SK-N-SH (cell line): ENCODE measurements around the gene ENSA. TPM values are rescaled to one million over a fixed set of nuclear protein-coding genes. Genes with fewer than 3 reads are reported as not detected.
"Not testable (repeated sequence)": the region's sequence is repeated elsewhere in the genome, so short reads cannot be mapped to it uniquely, and the experiment has no call there.

ENCODE experiments used
- CTCF ChIA-PET: fragments of 300-600, 350-600 bp; formaldehyde crosslinking; extraction: SDS; loops from one replicate; lab custom pipeline; 2021; lab: Yijun Ruan, JAX
- POLR2A ChIA-PET: fragments of 350-600 bp; sonication (Branson Sonifier 250); formaldehyde crosslinking; extraction: SDS; loops from one replicate; lab custom pipeline; 2020; ENCODE audit warnings: antibody characterized with exemption, inconsistent platforms; lab: Yijun Ruan, JAX
- DNase-seq: peaks from one replicate; pipeline ENCODE4 v3.0.0; 2012
- H2AFZ ChIP-seq: fragments of 200-600 bp; sonication (generic); 2 replicates; pipeline ENCODE4 v1.8.1; 2016; ENCODE audit warnings: antibody characterized with exemption, mild to moderate bottlenecking, low read depth
- H3F3A ChIP-seq: fragments of 200-600 bp; sonication (generic); replicated peaks from 2 replicates; pipeline ENCODE3; 2016; ENCODE audit warnings: antibody characterized with exemption, mild to moderate bottlenecking; ENCODE audit not compliant: insufficient read depth
- H3K27ac ChIP-seq, 2 experiments: fragments of 200-500 bp in 1 of 2; fragments of 200-600 bp in 1 of 2; sonication (Bioruptor generic) in 1 of 2; sonication (generic), shearing (Covaris generic) in 1 of 2; 2 replicates each; pipeline versions ENCODE4 v1.5.1 to v1.6.1; 2014 to 2016; ENCODE audit warnings: low read depth in 2 of 2, inconsistent platforms in 1 of 2, low read length in 1 of 2, mild to moderate bottlenecking in 1 of 2, mixed read lengths in 1 of 2
- H3K27me3 ChIP-seq: fragments of 200-600 bp; sonication (generic), shearing (Covaris generic); 2 replicates; pipeline ENCODE4 v1.6.1; 2016; ENCODE audit warnings: mixed run types; ENCODE audit not compliant: insufficient read depth
- H3K36me3 ChIP-seq, 2 experiments: fragments of 200-500 bp in 1 of 2; fragments of 200-600 bp in 1 of 2; sonication (Bioruptor generic) in 1 of 2; sonication (generic) in 1 of 2; replicated peaks in 1 of 2; 2 replicates each; pipeline versions ENCODE3 to v1.5.1; 2014 to 2016; ENCODE audit warnings: low read length in 1 of 2, mild to moderate bottlenecking in 1 of 2; ENCODE audit not compliant: insufficient read depth in 2 of 2, control insufficient read depth in 1 of 2
- H3K4me1 ChIP-seq, 2 experiments: fragments of 200-500 bp in 1 of 2; fragments of 200-600 bp in 1 of 2; sonication (Bioruptor generic) in 1 of 2; sonication (generic), shearing (Covaris generic) in 1 of 2; 2 replicates each; pipeline versions ENCODE4 v1.5.1 to v1.6.1; 2014 to 2016; ENCODE audit warnings: low read depth in 1 of 2, low read length in 1 of 2, mixed run types in 1 of 2; ENCODE audit not compliant: insufficient read depth in 2 of 2, control insufficient read depth in 1 of 2
- H3K4me2 ChIP-seq: fragments of 200-600 bp; sonication (generic), shearing (Covaris generic); 2 replicates; pipeline ENCODE4 v1.6.1; 2017; ENCODE audit warnings: mixed run types
- H3K4me3 ChIP-seq, 2 experiments: fragments of 200-500 bp in 1 of 2; fragments of 200-600 bp in 1 of 2; sonication (Bioruptor generic) in 1 of 2; sonication (generic), shearing (Covaris generic) in 1 of 2; 2 replicates each; pipeline versions ENCODE4 v1.5.1 to v1.8.1; 2014 to 2016; ENCODE audit warnings: low read depth in 2 of 2, inconsistent platforms in 1 of 2, low read length in 1 of 2, mild to moderate bottlenecking in 1 of 2, mixed read lengths in 1 of 2, moderate library complexity in 1 of 2
- H3K79me2 ChIP-seq: fragments of 200-600 bp; sonication (generic); 2 replicates; pipeline ENCODE4 v1.8.1; 2017; ENCODE audit warnings: mild to moderate bottlenecking; ENCODE audit not compliant: insufficient read depth
- H3K9ac ChIP-seq: fragments of 200-600 bp; sonication (generic); 2 replicates; pipeline ENCODE4 v1.6.1; 2017; ENCODE audit warnings: mixed run types
- H3K9me2 ChIP-seq: fragments of 200-600 bp; sonication (generic); 2 replicates; pipeline ENCODE4 v1.6.1; 2017; ENCODE audit warnings: mixed run types
- H3K9me3 ChIP-seq: fragments of 200-600 bp; sonication (generic); 2 replicates; pipeline ENCODE4 v1.6.1; 2017; ENCODE audit warnings: mixed run types, mild to moderate bottlenecking, moderate library complexity
- H4K20me1 ChIP-seq: fragments of 200-600 bp; sonication (generic); 2 replicates; pipeline ENCODE4 v1.6.1; 2017; ENCODE audit warnings: mild to moderate bottlenecking, mixed run types; ENCODE audit not compliant: insufficient read depth
- EP300 ChIP-seq, 2 experiments: IDR thresholded peaks; 2 replicates each; pipeline versions ENCODE4 v1.4.0 to v1.6.1; 2012; ENCODE audit warnings: borderline replicate concordance in 1 of 2, low read depth in 1 of 2, low read length in 1 of 2
- FOXM1 ChIP-seq: IDR thresholded peaks from 2 replicates; pipeline ENCODE4 v1.4.0; 2012; ENCODE audit warnings: low read depth, mild to moderate bottlenecking
- IRF3 ChIP-seq: fragments of 150-350 bp; IDR thresholded peaks from 2 replicates; pipeline ENCODE4 v1.6.1; 2016; ENCODE audit warnings: mild to moderate bottlenecking, low read depth, low read length
- NFIC ChIP-seq: IDR thresholded peaks from 2 replicates; pipeline ENCODE4 v1.4.0; 2012; ENCODE audit warnings: borderline replicate concordance
- PBX3 ChIP-seq: IDR thresholded peaks from 2 replicates; pipeline ENCODE4; 2012
- RCOR1 ChIP-seq: fragments of 150-350 bp; IDR thresholded peaks from 2 replicates; pipeline ENCODE4 v1.6.1; 2017; ENCODE audit warnings: antibody characterized with exemption, low read length
- SIN3A ChIP-seq: IDR thresholded peaks from 2 replicates; pipeline ENCODE4 v1.6.1; 2012; ENCODE audit warnings: low read depth, mild to moderate bottlenecking, low read length, moderate library complexity, borderline replicate concordance
- TAF1 ChIP-seq: IDR thresholded peaks from 2 replicates; pipeline ENCODE4 v1.6.1; 2012; ENCODE audit warnings: low read depth, mild to moderate bottlenecking, low read length, moderate library complexity, borderline replicate concordance
- TEAD4 ChIP-seq: IDR thresholded peaks from 2 replicates; pipeline ENCODE4 v1.4.0; 2012; ENCODE audit warnings: mild to moderate bottlenecking, borderline replicate concordance; ENCODE audit not compliant: insufficient read depth
- USF1 ChIP-seq: IDR thresholded peaks from 2 replicates; pipeline ENCODE4 v1.4.0; 2012; ENCODE audit warnings: low read depth, borderline replicate concordance
- YY1 ChIP-seq: IDR thresholded peaks from 2 replicates; pipeline ENCODE4 v1.4.0; 2012; ENCODE audit warnings: low read depth, mild to moderate bottlenecking
- ZBTB33 ChIP-seq: IDR thresholded peaks from 2 replicates; pipeline ENCODE4 v1.4.0; 2012; ENCODE audit warnings: low read depth, borderline replicate concordance
- WGBS: methylation state at CpG from one replicate; pipeline ENCODE4 v1.1.6; 2017; ENCODE audit warnings: low lambda C conversion rate; 5-methylcytosine and 5-hydroxymethylcytosine counted together
- polyA plus RNA-seq, 3 experiments: library from polyadenylated mRNA; depleted of rRNA; stranded (reverse); fragments of >200 nt; gene quantifications; 2 replicates each; pipeline ENCODE4 v1.2.3, GENCODE V29; 2012

The ENSA gene
- polyA plus RNA-seq, 1 of the 3 experiments (the other 2 are of a cell fraction) = 56.3 TPM

GRCh38 chr1:150582371-150582770, 47.0 kb downstream of the ENSA start:
- H2AFZ ChIP-seq = no peak overlapping the region
- H3K4me1 ChIP-seq = peaks cover 0 to 4% of the 10 kb centered on the region in 2 experiments; a peak in 1 of 4 replicates
- H4K20me1 ChIP-seq = peaks cover 17% of the 10 kb centered on the region
- H3K9me3 ChIP-seq = no peaks in the 10 kb centered on the region
- no peak overlapping the region for H3K9ac ChIP-seq
- TF ChIP-seq TEAD4 (no peak), YY1 (no peak), IRF3 (no peak), SIN3A (no peak), NFIC (no peak), PBX3 (no peak), RCOR1 (no peak), TAF1 (no peak), FOXM1 (no peak), EP300 (IDR thresholded peaks at IDR 0.05; ENCODE audit: borderline replicate concordance in 1 of 2, low read depth in 1 of 2, low read length in 1 of 2) (no peak), ZBTB33 (no peak), USF1 (no peak)
- WGBS = 95% methylated on average over 2 of the region's 2 CpGs
- no peak overlapping the region; a peak in 1 of 4 replicates for H3K27ac ChIP-seq
- no peak overlapping the region for H3K4me2 ChIP-seq
- peaks cover 45% of the 10 kb centered on the region for H3K79me2 ChIP-seq
- peaks cover 27% of the 10 kb centered on the region for H3F3A ChIP-seq
- no peak for DNase-seq
- no peaks in the 10 kb centered on the region for H3K27me3 ChIP-seq
- POLR2A ChIA-PET = no interaction called here
- peaks cover 11 to 17% of the 10 kb centered on the region in 2 experiments for H3K36me3 ChIP-seq
- H3K4me3 ChIP-seq = no peak overlapping the region
- CTCF ChIA-PET = interaction anchor here (1.9 kb wide), 1 partner anchor 22 kb away, joined by 5 read pairs; no protein-coding TSS in a partner anchor
- no peaks in the 10 kb centered on the region for H3K9me2 ChIP-seq

- Histone ChIP-seq H3F3A (peaks cover 29% of the 10 kb centered on the region), H3K79me2 (peaks cover 49% of the 10 kb centered on the region), H3K36me3 (peaks cover 15 to 21% of the 10 kb centered on the region in 2 experiments), H4K20me1 (peaks cover 21% of the 10 kb centered on the region)
- H3K27me3 ChIP-seq, H3K4me3 ChIP-seq, H2AFZ ChIP-seq, H3K27ac ChIP-seq, H3K9me3 ChIP-seq, H3K4me2 ChIP-seq, DNase-seq, POLR2A ChIA-PET, H3K4me1 ChIP-seq, H3K9me2 ChIP-seq, H3K9ac ChIP-seq: not testable (repeated sequence)
- 95% methylated on average over 14 of the region's 14 CpGs for WGBS
- CTCF ChIA-PET = interaction anchor here (1.9 kb wide), 1 partner anchor 22 kb away, joined by 5 read pairs; no protein-coding TSS in a partner anchor
These were observed 47.5 kb downstream of the ENSA start for GRCh38 chr1:150581962-150582361.

- H3K4me2 ChIP-seq, H3K9ac ChIP-seq, H3K9me2 ChIP-seq, H2AFZ ChIP-seq, H3K4me3 ChIP-seq, DNase-seq, POLR2A ChIA-PET, H3K9me3 ChIP-seq, H3K27ac ChIP-seq, H3K27me3 ChIP-seq: not testable (repeated sequence)
- Histone ChIP-seq H3K79me2 (peaks cover 55% of the 10 kb centered on the region), H3K4me1 (peaks cover 0 to 11% of the 10 kb centered on the region in 2 experiments; a peak in 2 of 4 replicates), H3K36me3 (peaks cover 20 to 27% of the 10 kb centered on the region in 2 experiments), H4K20me1 (peaks cover 27% of the 10 kb centered on the region), H3F3A (peaks cover 33% of the 10 kb centered on the region)
- CTCF ChIA-PET = interaction anchor here (1.0 kb wide), 1 partner anchor 40 kb away, joined by 3 read pairs; no protein-coding TSS in a partner anchor
- WGBS = 95% methylated on average over 7 of the region's 7 CpGs
These were observed 48.0 kb downstream of the ENSA start for GRCh38 chr1:150581437-150581836.
